Activated T-helper 1 cell treated with anti-CD3 and anti-CD28 coated beads, Interleukin-2, amount 50 U/mL, for 16 hours (primary cell): ENCODE data around the gene ORC2.
"Not testable (repeated sequence)": the region's sequence is repeated elsewhere in the genome, so short reads cannot be mapped to it uniquely, and the experiment has no call there.

Experiments used
- DNase-seq, 2 donors: peaks; one replicate each; pipeline ENCODE4 v3.0.0-alpha.2; 2020; ENCODE audit warnings: low read depth in 1 of 2, low spot score in 1 of 2

ORC2 gene

DNA sequence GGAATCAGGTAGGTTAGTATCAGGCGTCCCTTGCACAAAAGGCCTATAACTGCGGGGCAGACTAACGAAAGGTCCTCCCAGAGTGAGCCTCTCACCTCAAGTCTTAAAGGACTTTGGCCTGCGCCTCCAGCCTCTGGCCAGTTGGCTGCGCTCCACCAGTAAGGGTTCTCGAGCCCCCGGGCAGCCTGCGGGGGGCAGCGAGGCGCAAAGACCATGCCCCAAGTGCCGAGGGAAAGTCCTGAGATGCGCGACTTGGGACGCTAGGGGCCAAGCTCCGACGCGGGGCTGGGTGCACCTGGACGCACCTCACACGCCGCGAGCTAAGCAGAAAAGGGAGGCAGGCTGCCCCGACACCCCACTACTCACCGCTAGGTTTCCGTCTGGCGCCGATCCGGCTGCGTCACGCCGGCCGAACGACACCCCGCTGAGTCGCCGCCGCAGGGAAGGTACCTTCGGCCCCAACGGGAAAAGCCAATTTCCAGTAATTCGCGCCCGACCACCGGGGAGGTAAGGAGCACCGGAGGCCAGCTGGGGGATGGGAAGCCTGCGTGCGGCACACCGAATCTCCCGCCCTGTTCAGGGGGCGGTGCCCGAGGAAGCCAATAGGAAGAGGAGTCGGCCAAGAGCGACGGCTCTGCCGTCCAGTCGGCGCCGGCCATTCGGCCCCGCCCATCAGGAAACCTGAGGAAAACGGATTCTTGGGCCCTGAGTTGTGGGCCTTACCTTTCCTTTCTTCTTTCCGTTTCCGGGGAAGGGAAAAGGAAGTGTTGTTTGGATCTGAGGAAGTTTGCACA, at the start of gene ORC2:
ORC2 (minus strand) TSS at position 537 of the 794 bp plus-strand sequence. CDS start 5,537 bp downstream, outside the sequence.
- DNase-seq = peak; percentile 83 to 89

- no peak for DNase-seq
These were observed 44.9 kb upstream of the ORC2 start for GRCh38 chr2:201008296-201008829.

- no peak for DNase-seq
These were observed 44.1 kb upstream of the ORC2 start for GRCh38 chr2:201007584-201007998.

- DNase-seq = no peak
These were observed 43.2 kb upstream of the ORC2 start for GRCh38 chr2:201006704-201007103.

- DNase-seq = no peak
These were observed 40.9 kb upstream of the ORC2 start for GRCh38 chr2:201004370-201004769.

DNA sequence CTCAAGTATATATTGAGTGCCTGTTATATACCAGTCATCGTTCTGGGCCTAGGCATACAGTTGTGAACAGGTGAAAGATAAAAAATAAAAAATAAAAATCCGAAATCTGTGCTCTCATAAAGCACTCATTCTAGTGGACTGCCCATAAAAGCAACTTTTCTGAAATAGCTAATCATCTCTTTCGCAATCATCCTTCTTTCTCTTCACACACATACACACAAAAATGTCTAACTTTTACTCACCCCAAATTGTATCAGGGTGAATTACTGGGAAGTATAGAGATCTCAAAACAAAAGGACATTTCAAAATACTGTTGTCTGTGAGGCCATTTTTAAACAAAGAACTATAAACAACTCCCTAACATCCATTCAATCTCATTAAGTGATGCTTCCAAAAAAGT, 29.6 kb upstream of the ORC2 start:
- no peak for DNase-seq

DNA sequence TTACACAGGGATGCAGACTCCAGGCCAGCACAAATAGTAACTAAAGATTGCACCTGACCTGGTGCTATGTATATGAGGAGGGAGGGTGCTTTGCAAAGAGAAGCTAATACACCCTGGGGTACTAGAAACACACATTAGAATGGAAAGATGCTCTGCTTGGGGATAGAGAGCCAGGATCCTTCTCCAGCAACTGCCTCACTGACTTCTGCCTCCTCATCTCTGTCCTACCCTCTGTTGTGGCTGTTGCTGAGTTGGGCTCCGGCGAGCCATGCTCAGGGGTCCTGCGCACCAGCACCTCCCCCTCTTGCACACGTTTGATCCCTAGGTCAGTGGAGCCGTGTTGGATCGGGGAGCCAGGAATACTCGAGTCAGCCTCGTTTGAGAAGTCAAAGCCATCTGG, 23.7 kb upstream of the ORC2 start:
- no peak for DNase-seq

- no peak for DNase-seq
These were observed 22.3 kb upstream of the ORC2 start for GRCh38 chr2:200985799-200986198.

- no peak for DNase-seq
These were observed 13.2 kb upstream of the ORC2 start for GRCh38 chr2:200976710-200977109.

- DNase-seq = no peak
These were observed 12.2 kb upstream of the ORC2 start for GRCh38 chr2:200975672-200976071.

DNA sequence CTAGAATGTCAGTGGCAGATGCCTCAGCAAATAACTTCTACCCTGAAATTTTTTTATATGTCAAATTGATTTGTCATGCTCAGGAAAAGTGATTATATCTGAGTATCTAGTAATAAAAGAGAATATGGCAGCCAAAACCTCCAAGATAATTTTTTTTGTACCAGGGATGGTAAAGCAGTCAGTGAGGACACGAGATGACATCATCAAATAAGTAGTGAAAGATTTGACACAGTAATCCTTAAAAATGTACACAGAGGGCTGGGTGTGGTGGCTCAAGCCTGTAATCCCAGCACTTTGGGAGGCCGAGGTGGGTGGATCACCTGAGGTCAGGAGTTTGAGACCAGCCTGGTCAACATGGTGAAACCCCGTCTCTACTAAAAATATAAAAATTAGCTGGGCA, 6.6 kb upstream of the ORC2 start:
- not testable (repeated sequence) for DNase-seq

GRCh38 chr2:200968735-200969134, 5.3 kb upstream of the ORC2 start:
- no peak for DNase-seq

DNA sequence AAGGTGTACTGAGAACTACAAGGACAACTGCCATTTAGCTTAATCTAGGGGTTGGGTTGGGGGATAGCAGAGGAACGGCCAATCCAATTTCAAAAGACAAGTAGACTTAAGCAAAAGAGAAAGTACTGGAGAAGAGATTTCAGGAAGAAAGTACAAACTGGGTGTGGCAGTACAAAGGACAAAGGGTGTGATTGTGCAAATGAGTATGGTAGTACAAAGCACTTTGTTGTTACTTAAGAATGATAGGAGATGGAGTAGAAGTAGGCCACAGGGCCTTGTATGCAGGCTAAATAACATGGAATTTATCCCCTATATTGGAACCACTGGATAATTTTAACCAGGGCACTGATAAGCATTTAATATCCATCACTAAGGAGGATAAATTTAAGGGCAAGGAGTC, 4.7 kb upstream of the ORC2 start:
- DNase-seq = no peak

- DNase-seq = no peak
These were observed 3.3 kb upstream of the ORC2 start for GRCh38 chr2:200966770-200967169.

GRCh38 chr2:200964498-200964897, 1.0 kb upstream of the ORC2 start:
- no peak for DNase-seq

DNA sequence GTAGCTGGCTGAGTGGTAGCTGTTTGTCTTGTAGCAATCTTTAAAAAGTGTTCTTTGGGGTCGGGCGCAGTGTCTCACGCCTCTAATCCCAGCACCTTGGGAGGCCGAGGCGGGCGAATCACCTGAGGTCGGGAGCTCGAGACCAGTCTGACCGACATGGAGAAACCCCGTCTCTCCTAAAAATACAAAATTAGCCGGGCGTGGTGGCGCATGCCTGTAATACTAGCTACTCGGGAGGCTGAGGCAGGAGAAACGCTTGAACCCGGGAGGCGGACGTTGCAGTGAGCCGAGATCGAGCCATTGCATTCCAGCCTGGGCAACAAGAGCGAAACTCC, 425 bp upstream of the ORC2 start:
- DNase-seq = not testable (repeated sequence)

DNA sequence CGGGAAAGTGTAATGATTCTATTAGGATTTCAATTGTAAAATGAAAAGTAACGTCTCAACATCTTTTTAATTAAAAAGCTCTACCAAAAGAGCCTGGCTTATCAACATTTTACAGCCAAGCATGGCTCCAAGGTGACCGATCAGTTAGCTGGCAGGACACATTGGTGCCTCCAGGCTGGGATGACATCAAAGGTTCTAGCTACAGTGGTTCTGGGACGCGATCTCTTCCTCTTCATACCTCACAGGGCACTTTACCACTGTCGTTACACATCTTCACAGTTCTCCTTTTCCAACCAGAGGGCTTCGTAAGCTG, 693 bp downstream of the ORC2 start:
- peak in 1 of 2 donors; percentile 1 for DNase-seq

GRCh38 chr2:200961674-200962073, 1.8 kb downstream of the ORC2 start:
- DNase-seq = no peak

- DNase-seq = no peak
These were observed 13.1 kb downstream of the ORC2 start for GRCh38 chr2:200950378-200950777.

GRCh38 chr2:200945395-200945729, 18.1 kb downstream of the ORC2 start:
- DNase-seq = no peak

GRCh38 chr2:200944467-200945394, 18.7 kb downstream of the ORC2 start:
- peak in 1 of 2 donors; percentile 20 for DNase-seq

DNA sequence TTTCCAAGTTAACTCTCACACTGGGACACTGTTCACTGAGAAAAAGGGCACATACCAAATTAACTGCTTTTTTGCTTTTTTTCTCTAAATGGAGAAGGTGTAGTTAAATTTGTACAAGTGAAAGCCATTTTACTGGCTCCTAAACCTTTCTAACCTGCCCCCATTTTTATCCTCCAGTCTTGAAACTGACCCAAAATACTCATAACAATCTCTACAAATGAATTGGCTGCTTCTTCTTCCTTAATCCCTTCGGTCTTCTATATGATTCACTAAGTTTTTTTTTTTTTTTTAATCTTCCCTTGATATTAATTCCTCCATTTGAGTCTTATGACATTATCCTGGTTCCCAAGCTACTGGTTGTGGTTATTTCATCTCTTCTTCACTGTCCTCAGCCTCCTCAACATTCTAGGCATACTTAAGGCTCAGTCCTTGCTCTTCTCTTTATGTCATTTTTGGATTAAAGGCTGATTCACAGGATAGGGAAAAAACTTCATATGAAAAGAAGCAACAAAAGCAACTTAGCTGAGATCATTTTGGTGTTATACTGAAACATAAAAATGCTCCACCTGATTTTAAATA, 19.8 kb downstream of the ORC2 start:
- no peak for DNase-seq
